Parathyroid adenoma (tissue), 2 donors: ENCODE measurements around the gene GLS.

Experiments
- H2AFZ ChIP-seq: fragments of 300-600 bp; sonication (generic); one replicate; pipeline ENCODE4 v1.7.0; 2017; ENCODE audit warnings: antibody characterized with exemption, mild to moderate bottlenecking
- H3K27ac ChIP-seq: fragments of 300-600 bp; sonication (generic); one replicate; pipeline ENCODE4 v1.7.0; 2017
- H3K27me3 ChIP-seq: fragments of 300-600 bp; sonication (generic); one replicate; pipeline ENCODE4 v1.7.0; 2017; ENCODE audit warnings: low read length; ENCODE audit not compliant: control insufficient read depth, insufficient read depth
- H3K36me3 ChIP-seq: fragments of 300-600 bp; sonication (generic); one replicate; pipeline ENCODE4 v1.7.0; 2017; ENCODE audit warnings: low read length; ENCODE audit not compliant: control insufficient read depth, insufficient read depth
- H3K4me1 ChIP-seq: fragments of 300-600 bp; sonication (generic); one replicate; pipeline ENCODE4 v1.7.0; 2017; ENCODE audit warnings: control low read depth
- H3K4me2 ChIP-seq: fragments of 300-600 bp; sonication (generic); one replicate; pipeline ENCODE4 v1.7.0; 2017; ENCODE audit warnings: low read length
- H3K4me3 ChIP-seq: fragments of 300-600 bp; sonication (generic); one replicate; pipeline ENCODE4 v1.7.0; 2017; ENCODE audit warnings: low read depth, low read length
- H3K79me2 ChIP-seq: fragments of 300-600 bp; sonication (generic); one replicate; pipeline ENCODE4 v1.7.0; 2017; ENCODE audit warnings: control low read depth
- H3K9ac ChIP-seq: fragments of 300-600 bp; sonication (generic); one replicate; pipeline ENCODE4 v1.7.0; 2017; ENCODE audit warnings: mild to moderate bottlenecking
- H3K9me3 ChIP-seq: fragments of 300-600 bp; sonication (generic); one replicate; pipeline ENCODE4 v1.7.0; 2017; ENCODE audit warnings: low read length; ENCODE audit not compliant: control insufficient read depth
- CTCF ChIP-seq: fragments of 300-600 bp; sonication (generic); IDR thresholded peaks from one replicate; pipeline ENCODE4 v1.7.0; 2017; ENCODE audit warnings: antibody characterized with exemption, mild to moderate bottlenecking
- donor health status: primary hyperparathyroidism.

The GLS gene

GRCh38 chr2:190880378-190881083, at the start of gene GLS:
Gene GLS, plus strand, starts transcription at chr2:190880821. Its CDS starts 264 bp downstream, at chr2:190881085.
- peak within 1 kb of the TSS; percentile 85 for H3K4me3 ChIP-seq
- H3K4me2 ChIP-seq: peak within 1 kb of the TSS; percentile 92
- peaks cover 12% of the 10 kb centered on the region for H3K4me1 ChIP-seq
- peak within 1 kb of the TSS; percentile 98 for H2AFZ ChIP-seq
- H3K27ac ChIP-seq: peak within 1 kb of the TSS; percentile 97
- no peaks in the 10 kb centered on the region for H3K9me3 ChIP-seq
- no peaks in the 10 kb centered on the region for H3K36me3 ChIP-seq
- peak within 1 kb of the TSS; percentile 77 for H3K9ac ChIP-seq
- H3K27me3 ChIP-seq: no peaks in the 10 kb centered on the region
- peaks cover 27% of the 10 kb centered on the region for H3K79me2 ChIP-seq
- no peak for TF ChIP-seq CTCF

GRCh38 chr2:190831941-190832340, 48.7 kb upstream of the GLS start:
- no peaks in the 10 kb centered on the region for H3K79me2 ChIP-seq
- no peaks in the 10 kb centered on the region for H3K9me3 ChIP-seq
- TF ChIP-seq CTCF: no peak
- H3K9ac ChIP-seq: no peak overlapping the region
- no peak overlapping the region for H3K4me2 ChIP-seq
- H3K4me3 ChIP-seq: no peak overlapping the region
- no peaks in the 10 kb centered on the region for H3K4me1 ChIP-seq
- H3K36me3 ChIP-seq: no peaks in the 10 kb centered on the region
- no peak overlapping the region for H2AFZ ChIP-seq
- no peaks in the 10 kb centered on the region for H3K27me3 ChIP-seq
- H3K27ac ChIP-seq: no peak overlapping the region

GRCh38 chr2:190834890-190835208, 45.8 kb upstream of the GLS start:
- TF ChIP-seq CTCF: no peak
- Histone ChIP-seq H3K9me3 (no peaks in the 10 kb centered on the region), H3K27me3 (no peaks in the 10 kb centered on the region), H3K4me1 (peaks cover 2% of the 10 kb centered on the region), H3K4me3 (no peak overlapping the region), H3K27ac (no peak overlapping the region), H3K36me3 (no peaks in the 10 kb centered on the region), H3K9ac (no peak overlapping the region), H3K4me2 (no peak overlapping the region), H3K79me2 (no peaks in the 10 kb centered on the region), H2AFZ (no peak overlapping the region)

GRCh38 chr2:190835303-190835930, 45.2 kb upstream of the GLS start:
- Histone ChIP-seq H3K9ac (no peak overlapping the region), H3K4me2 (no peak overlapping the region), H3K27me3 (no peaks in the 10 kb centered on the region), H3K36me3 (no peaks in the 10 kb centered on the region), H3K9me3 (no peaks in the 10 kb centered on the region), H3K4me1 (peaks cover 7% of the 10 kb centered on the region), H3K27ac (no peak overlapping the region), H3K4me3 (no peak overlapping the region), H2AFZ (peak overlapping the region; percentile 6), H3K79me2 (no peaks in the 10 kb centered on the region)
- TF ChIP-seq CTCF: no peak

GRCh38 chr2:190836767-190837166, 43.9 kb upstream of the GLS start:
- no peaks in the 10 kb centered on the region for H3K36me3 ChIP-seq
- TF ChIP-seq CTCF: no peak
- no peaks in the 10 kb centered on the region for H3K9me3 ChIP-seq
- H3K27ac ChIP-seq: no peak overlapping the region
- H3K4me2 ChIP-seq: no peak overlapping the region
- no peak overlapping the region for H3K9ac ChIP-seq
- H3K79me2 ChIP-seq: no peaks in the 10 kb centered on the region
- H3K4me1 ChIP-seq: peaks cover 21% of the 10 kb centered on the region
- H3K4me3 ChIP-seq: no peak overlapping the region
- H3K27me3 ChIP-seq: no peaks in the 10 kb centered on the region
- no peak overlapping the region for H2AFZ ChIP-seq
